ENCODE results near the gene BTNL3.

DNA sequence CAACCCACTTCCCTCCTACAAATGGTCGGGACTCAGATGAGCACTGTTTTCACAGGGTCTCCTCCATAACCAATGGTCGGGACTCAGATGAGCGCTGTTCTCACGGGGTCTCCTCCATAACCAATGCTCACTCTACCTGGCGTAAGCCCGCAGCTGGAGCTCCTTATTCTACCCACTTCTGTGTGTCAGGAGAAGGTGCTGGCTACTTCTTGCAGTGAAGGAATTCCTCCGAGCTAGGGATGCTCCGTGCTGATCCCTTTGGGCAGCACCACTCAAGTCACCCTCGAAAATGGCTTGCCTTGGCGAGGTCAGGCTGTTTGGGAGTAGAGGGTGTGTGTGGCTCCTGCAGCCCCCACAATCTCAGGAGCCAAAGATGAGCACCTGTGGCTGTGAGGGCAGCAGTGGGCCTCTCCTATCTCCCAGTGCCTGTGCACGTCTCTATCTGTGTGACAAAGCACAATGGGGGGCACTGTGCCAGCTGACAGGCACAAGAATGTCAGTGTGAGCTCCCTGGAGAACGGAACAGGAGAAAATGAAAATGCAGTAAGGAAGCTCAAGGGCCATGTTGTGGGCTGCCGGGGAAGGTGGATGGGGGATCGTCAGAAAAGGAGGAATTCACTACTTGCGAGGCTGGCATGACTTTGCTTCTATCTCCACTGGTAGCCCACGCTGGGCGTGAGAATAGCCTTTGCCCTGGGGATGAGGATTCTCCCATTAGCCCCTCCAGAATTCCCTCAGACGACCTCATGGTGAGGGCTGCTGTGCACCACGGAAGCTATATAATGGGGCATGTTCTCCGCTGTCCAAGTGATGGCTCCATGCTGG is 47.6 kb downstream of the BTNL3 start:
- TF ChIP-seq, protein P1, sequence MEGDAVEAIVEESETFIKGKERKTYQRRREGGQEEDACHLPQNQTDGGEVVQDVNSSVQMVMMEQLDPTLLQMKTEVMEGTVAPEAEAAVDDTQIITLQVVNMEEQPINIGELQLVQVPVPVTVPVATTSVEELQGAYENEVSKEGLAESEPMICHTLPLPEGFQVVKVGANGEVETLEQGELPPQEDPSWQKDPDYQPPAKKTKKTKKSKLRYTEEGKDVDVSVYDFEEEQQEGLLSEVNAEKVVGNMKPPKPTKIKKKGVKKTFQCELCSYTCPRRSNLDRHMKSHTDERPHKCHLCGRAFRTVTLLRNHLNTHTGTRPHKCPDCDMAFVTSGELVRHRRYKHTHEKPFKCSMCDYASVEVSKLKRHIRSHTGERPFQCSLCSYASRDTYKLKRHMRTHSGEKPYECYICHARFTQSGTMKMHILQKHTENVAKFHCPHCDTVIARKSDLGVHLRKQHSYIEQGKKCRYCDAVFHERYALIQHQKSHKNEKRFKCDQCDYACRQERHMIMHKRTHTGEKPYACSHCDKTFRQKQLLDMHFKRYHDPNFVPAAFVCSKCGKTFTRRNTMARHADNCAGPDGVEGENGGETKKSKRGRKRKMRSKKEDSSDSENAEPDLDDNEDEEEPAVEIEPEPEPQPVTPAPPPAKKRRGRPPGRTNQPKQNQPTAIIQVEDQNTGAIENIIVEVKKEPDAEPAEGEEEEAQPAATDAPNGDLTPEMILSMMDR (IDR thresholded peaks at IDR 0.05; ENCODE audit: low read depth, low read length), result no peak
- TF ChIP-seq EZH2phosphoT487 (IDR thresholded peaks at IDR 0.05; ENCODE audit: low read depth), result no peak
